Pancreas (tissue), 10 donors: ENCODE results near the gene EBI3. TPM values are rescaled to one million over a fixed set of nuclear protein-coding genes. Genes with fewer than 3 reads are reported as not detected.

Source experiments
- ATAC-seq, 4 donors: fragments of 200-7000 bp; cut with Tn5 transposase; one replicate each; pipeline versions ENCODE4 v1.8.0 to v1.9.1; 2020; ENCODE audit warnings: mild to moderate bottlenecking in 4 of 4, moderate library complexity in 4 of 4
- DNase-seq, 6 donors: peaks; one replicate each; pipeline ENCODE4 v3.0.0-alpha.2; 2020
- FAIRE-seq: peaks from 2 replicates; lab custom pipeline; 2012; peaks lifted over from hg19 to GRCh38; lab: Jason Lieb, UNC
- H3K27ac ChIP-seq, 4 donors: fragments of 200-600 bp; sonication (generic); 1 replicate in 3 of 4; 2 replicates in 1 of 4; pipeline versions ENCODE4 v1.5.0 to v1.8.0; 2020
- H3K27me3 ChIP-seq, 4 donors: fragments of 200-600 bp; one replicate each; pipeline ENCODE4 v1.8.0; 2021
- H3K36me3 ChIP-seq, 3 donors: fragments of 200-600 bp; sonication (generic) in 1 of 3; one replicate each; pipeline versions ENCODE4 v1.5.0 to v1.8.0; 2020 to 2021
- H3K4me1 ChIP-seq, 3 donors: fragments of 200-600 bp; one replicate each; pipeline ENCODE4 v1.8.0; 2021
- H3K4me3 ChIP-seq, 4 donors: fragments of 200-600 bp; sonication (generic) in 2 of 4; one replicate each; pipeline versions ENCODE4 v1.5.0 to v1.8.0; 2020 to 2021
- H3K9me3 ChIP-seq, 4 donors: fragments of 200-600 bp; one replicate each; pipeline ENCODE4 v1.8.0; 2021
- WGBS, 2 donors: extraction: QIAGEN DNeasy Blood & Tissue Kit; methylation state at CpG; one replicate each; pipeline ENCODE4 v1.1.7; 2013; 5-methylcytosine and 5-hydroxymethylcytosine counted together
- intact Hi-C, 3 donors: fragments of 100-400 bp; cut with DNase I; formaldehyde crosslinking; loops; one replicate each; pipeline versions ENCODE4 v1.11.1 to v1.14.2; 2022
- polyA plus RNA-seq, 2 donors: library from polyadenylated mRNA; stranded (reverse); fragments of 200-250 nt; gene quantifications; one replicate each; pipeline ENCODE4 v1.2.3, GENCODE V29; 2013
- total RNA-seq, 6 donors: library from RNA; stranded (reverse); fragmentation: NEBNext Ultra II Directional in 4 of 6; extraction: Animal tissue kit (Norgen Biotek cat#: 25700) in 4 of 6; gene quantifications; one replicate each; pipeline versions ENCODE4 v1.2.1 to v1.2.4, GENCODE V29; 2021 to 2023
- TF ChIP-seq, protein P1 (sequence below), 4 donors: fragments of 200-600 bp; sonication (generic) in 3 of 4; IDR thresholded peaks; one replicate each; pipeline versions ENCODE4 v1.5.0 to v1.8.0; 2021; ENCODE audit warnings: antibody characterized with exemption in 4 of 4
- donor health status: healthy with polysubstance abuse.
- donor health status: DM: no; HTN: no; CAD: no; lungs with moderate emphysema.
- donor health status: DM: no; HTN: no; CAD: no.
- donor health status: control.
- donor health status: control.
- donor health status: Bipolar disorder and iron deficiency.
- donor health status: DM: yes; HTN: yes; CAD: no.
- donor health status: DM: no; HTN: no; CAD: no.
- donor health status: DM: no; HTN: no; CAD: no.
- donor health status: DM: yes; HTN: yes; CAD: no.

EBI3 gene
- total RNA-seq (1 to 10 TPM in 4 of 6 donors, not detected in 2; 1.1 to 2.2 (median 1.3) TPM), polyA plus RNA-seq (under 1 TPM; 0.52 to 0.87 TPM)

DNA sequence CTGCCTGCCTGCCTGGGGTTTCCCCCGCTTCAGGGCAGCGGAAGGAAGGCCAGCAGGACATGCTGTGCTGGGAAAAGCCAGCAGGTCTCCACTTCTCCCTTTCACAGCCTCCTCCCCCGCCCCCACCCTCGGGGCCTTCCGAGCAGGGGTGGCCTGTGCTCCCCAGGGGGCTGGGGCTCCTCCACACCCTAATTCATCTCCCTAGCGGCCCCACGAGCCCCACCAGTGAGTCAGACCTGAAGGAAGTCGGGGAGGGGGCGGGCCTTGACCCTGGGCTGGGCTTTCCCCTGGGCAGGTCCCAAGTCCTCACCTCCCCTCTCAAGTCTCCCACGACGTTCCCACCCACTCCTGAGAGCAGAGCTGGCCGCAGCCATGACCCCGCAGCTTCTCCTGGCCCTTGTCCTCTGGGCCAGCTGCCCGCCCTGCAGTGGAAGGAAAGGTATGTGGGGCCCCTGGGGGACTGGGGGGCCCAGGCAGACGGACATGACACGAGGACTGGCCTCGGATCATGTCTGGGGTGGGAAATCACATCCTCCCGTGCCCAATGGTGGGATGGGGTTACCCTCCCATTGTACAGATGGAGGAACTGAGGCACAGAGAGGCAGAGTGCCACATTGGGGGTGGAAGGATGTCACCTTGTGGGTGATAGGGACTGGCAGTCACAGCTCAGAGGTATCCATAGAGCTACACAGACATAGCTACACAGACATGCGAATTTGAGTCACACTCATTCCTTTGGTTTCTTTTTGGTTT, at the start of gene EBI3:
TSS of gene EBI3 (plus strand) at position 345 of the 753 bp plus-strand sequence. CDS start at position 373, 28 bp downstream.
- H3K4me3 ChIP-seq = no peak within 1 kb of the TSS

GRCh38 chr19:4181053-4181508, 48.2 kb upstream of the EBI3 start:
- H3K27ac ChIP-seq = no peak overlapping the region
- DNase-seq (no peak), ATAC-seq (no peak), FAIRE-seq (no peak)
- peaks cover 0 to 16% (median 11%) of the 10 kb centered on the region in 3 donors for H3K4me1 ChIP-seq
- H3K36me3 ChIP-seq = peaks cover 0 to 19% (median 0%) of the 10 kb centered on the region in 3 donors
- H3K9me3 ChIP-seq = no peaks in the 10 kb centered on the region
- H3K4me3 ChIP-seq = peak overlapping the region in 1 of 4 donors; percentile 99
- TF ChIP-seq, protein P1, sequence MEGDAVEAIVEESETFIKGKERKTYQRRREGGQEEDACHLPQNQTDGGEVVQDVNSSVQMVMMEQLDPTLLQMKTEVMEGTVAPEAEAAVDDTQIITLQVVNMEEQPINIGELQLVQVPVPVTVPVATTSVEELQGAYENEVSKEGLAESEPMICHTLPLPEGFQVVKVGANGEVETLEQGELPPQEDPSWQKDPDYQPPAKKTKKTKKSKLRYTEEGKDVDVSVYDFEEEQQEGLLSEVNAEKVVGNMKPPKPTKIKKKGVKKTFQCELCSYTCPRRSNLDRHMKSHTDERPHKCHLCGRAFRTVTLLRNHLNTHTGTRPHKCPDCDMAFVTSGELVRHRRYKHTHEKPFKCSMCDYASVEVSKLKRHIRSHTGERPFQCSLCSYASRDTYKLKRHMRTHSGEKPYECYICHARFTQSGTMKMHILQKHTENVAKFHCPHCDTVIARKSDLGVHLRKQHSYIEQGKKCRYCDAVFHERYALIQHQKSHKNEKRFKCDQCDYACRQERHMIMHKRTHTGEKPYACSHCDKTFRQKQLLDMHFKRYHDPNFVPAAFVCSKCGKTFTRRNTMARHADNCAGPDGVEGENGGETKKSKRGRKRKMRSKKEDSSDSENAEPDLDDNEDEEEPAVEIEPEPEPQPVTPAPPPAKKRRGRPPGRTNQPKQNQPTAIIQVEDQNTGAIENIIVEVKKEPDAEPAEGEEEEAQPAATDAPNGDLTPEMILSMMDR (IDR thresholded peaks at IDR 0.05) = no peak
- H3K27me3 ChIP-seq = no peaks in the 10 kb centered on the region
- 45 to 69% methylated on average over 2 of the region's 2 CpGs for WGBS, 2 donors
- intact Hi-C loops = no loop called here

More for the DNA sequence above, at the start of gene EBI3:
- ATAC-seq (peak in 3 of 4 donors; percentile 24 to 74 (median 51)), DNase-seq (no peak), FAIRE-seq (no peak)
- H3K27ac ChIP-seq = no peak within 1 kb of the TSS
- H3K36me3 ChIP-seq = no peaks in the 10 kb centered on the region
- no peaks in the 10 kb centered on the region for H3K9me3 ChIP-seq
- H3K27me3 ChIP-seq = no peaks in the 10 kb centered on the region
- intact Hi-C loops = no loop called here
- WGBS, 2 donors = 13 to 19% methylated on average over 19 of the region's 19 CpGs
- TF ChIP-seq, protein P1 (IDR thresholded peaks at IDR 0.05) = no peak
- H3K4me1 ChIP-seq = no peaks in the 10 kb centered on the region

DNA sequence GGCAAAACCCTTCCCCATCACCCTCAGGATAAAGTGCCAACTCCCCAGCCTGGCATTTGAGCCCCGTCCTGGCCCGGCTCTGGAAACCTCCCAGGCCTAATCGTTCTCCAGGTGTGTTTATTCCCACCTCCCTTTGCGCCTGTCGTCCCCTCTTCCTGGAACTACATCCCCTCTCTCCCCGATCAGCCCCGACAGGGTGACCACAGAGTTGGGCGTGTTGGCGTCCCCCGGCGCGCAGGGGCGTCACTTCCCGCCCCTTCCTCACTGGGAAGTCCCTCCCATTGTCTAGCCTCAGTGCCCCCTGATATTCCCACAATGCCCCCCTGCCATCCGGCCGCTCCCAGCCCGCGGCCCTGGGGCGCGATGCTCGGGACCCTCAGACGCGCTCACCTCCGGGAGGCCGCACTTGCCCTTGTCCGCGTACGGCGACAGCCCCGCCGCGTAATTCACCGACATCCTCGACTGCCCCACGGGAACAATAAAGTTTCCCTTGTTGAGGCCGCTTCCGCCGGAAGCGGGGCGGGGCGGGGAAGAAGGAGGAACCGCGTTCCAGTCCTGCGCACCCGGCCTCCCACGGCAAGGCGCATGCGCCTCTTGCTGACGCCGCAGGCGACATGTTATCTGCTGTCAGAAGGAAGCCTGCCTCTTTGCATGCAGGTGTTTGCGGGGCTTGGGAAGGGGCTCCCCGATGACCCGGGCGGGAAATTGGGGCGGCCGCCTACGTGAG, 47.1 kb upstream of the EBI3 start, which contains the start of the genes ANKRD24 and SIRT6:
TSS of gene ANKRD24 (plus strand) at position 606 of the 727 bp plus-strand sequence. CDS start 3,737 bp downstream, outside the sequence.
TSS of gene SIRT6 (minus strand) at position 480 of the 727 bp plus-strand sequence. CDS start at position 456, 24 bp downstream.
- FAIRE-seq (peak; percentile 49), DNase-seq (peak; percentile 95 to 99 (median 96)), ATAC-seq (peak; percentile 93 to 97 (median 94))
- intact Hi-C loops = no loop called here
- Histone ChIP-seq H3K4me3 (peak within 1 kb of the TSS; percentile 58 to 99 (median 78)), H3K4me1 (peaks cover 0 to 16% (median 11%) of the 10 kb centered on the region in 3 donors), H3K27me3 (no peaks in the 10 kb centered on the region), H3K27ac (peak within 1 kb of the TSS; percentile 57 to 87 (median 74)), H3K9me3 (no peaks in the 10 kb centered on the region), H3K36me3 (peaks cover 0 to 16% (median 0%) of the 10 kb centered on the region in 3 donors)
- TF ChIP-seq, protein P1 (IDR thresholded peaks at IDR 0.05) = no peak
- WGBS, 2 donors = 0 to 1% methylated on average over 58 of the region's 58 CpGs

GRCh38 chr19:4183967-4184717, 45.2 kb upstream of the EBI3 start:
- Histone ChIP-seq H3K27me3 (no peaks in the 10 kb centered on the region), H3K9me3 (no peaks in the 10 kb centered on the region), H3K4me1 (peaks cover 0 to 16% (median 11%) of the 10 kb centered on the region in 3 donors), H3K27ac (no peak overlapping the region), H3K4me3 (no peak overlapping the region), H3K36me3 (no peaks in the 10 kb centered on the region)
- ATAC-seq (no peak), DNase-seq (peak in 2 of 6 donors; percentile 65 to 73), FAIRE-seq (no peak)
- WGBS, 2 donors = 53 to 57% methylated on average over 23 of the region's 23 CpGs
- intact Hi-C loops = no loop called here
- TF ChIP-seq, protein P1 (IDR thresholded peaks at IDR 0.05) = no peak
